T47D (cell line): ENCODE data around the gene ZNF341.
A peak's percentile ranks its signal among the peaks of the same experiment; 100 is the strongest.

Experiments used
- DNase-seq, 2 experiments: peaks; one replicate each; pipeline versions ENCODE4 v3.0.0 to v3.0.0-alpha.2; 2011 to 2012; ENCODE audit warnings: low read depth in 1 of 2, low spot score in 1 of 2
- JUND ChIP-seq: IDR thresholded peaks from 2 replicates; pipeline ENCODE4 v1.6.1; 2012; ENCODE audit warnings: low read depth
- in situ Hi-C: cut with HindIII; loops from 2 replicates; pipeline ENCODE4 v1.10.0; 2016; ENCODE audit warnings: low sequenced_read_pairs, low pct_unique_long_range_greater_than_20kb

ZNF341 gene

DNA sequence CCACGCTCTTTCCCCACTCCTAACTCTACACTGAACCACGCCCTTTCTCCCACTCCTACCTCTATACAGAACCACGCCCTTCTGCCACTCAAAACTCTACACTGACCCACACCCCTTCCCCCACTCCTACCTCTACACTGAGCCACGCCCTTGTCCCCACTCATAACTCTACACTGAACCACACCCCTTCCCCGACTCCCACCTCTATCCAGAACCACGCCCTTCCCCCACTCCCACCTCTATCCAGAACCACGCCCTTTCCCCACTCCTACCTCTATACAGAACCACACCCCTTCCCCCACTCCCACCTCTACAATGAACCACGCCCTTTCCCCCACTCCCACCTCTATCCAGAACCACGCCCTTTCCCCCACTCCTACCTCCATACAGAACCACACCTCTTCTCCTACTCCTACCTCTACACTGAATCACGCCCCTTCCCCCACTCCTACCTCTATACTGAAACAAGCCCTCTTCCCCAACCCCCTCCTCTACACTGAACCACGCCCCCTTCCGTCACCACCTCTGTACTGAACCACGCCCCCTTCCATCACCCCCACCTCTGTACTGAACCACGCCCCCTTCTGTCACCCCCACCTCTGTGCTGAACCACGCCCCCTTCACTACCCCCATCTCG lies 21.8 kb upstream of the ZNF341 start:
- no peak for TF ChIP-seq JUND
- DNase-seq = no peak
- in situ Hi-C loops = no loop called here

GRCh38 chr20:33710681-33711445 lies 20.9 kb upstream of the ZNF341 start:
- in situ Hi-C loops = no loop called here
- no peak for DNase-seq
- TF ChIP-seq JUND = no peak

DNA sequence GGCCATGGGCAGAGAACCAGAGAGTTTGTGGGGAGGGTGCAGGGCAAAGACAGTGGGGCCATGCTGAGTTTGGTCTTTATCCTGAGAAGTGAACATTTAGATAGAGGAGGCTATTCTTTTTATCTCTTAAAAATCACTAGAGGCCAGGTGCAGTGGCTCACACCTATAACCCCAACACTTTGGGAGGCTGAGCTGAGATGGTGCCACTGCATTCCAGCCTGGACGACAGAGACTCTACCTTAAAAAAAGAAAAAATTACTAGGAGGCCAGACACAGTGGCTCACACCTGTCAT lies 20.4 kb upstream of the ZNF341 start:
- no peak for DNase-seq
- in situ Hi-C loops = no loop called here
- no peak for TF ChIP-seq JUND

DNA sequence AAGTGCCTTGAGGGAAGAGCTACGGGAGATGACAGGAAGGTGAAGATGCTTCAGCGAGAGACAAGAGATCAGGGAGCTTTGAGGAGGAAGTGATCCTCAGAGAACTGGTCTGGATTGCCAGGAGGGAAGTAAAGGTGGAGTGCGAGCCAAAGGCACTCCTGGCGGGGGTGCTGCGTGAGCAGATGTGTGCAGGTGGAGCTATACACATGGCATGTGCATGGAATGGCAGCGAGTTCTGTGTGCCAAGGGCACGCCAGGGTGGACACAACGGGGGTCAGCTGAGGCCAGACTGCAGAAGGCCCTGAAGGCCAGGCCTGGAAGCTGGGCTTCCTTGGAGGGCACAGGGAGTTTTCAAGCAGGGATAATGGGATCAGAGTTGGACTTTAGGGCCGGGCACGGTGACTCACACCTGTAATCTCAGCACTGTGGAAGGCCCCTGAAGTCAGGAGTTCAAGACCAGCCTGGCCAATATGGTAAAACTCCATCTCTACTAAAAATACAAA lies 17.9 kb upstream of the ZNF341 start:
- no peak for DNase-seq
- in situ Hi-C loops = no loop called here

GRCh38 chr20:33716498-33716897 lies 15.3 kb upstream of the ZNF341 start:
- TF ChIP-seq JUND = no peak
- in situ Hi-C loops = no loop called here

More for the DNA sequence above, 17.9 kb upstream of the ZNF341 start:
- no peak for TF ChIP-seq JUND

DNA sequence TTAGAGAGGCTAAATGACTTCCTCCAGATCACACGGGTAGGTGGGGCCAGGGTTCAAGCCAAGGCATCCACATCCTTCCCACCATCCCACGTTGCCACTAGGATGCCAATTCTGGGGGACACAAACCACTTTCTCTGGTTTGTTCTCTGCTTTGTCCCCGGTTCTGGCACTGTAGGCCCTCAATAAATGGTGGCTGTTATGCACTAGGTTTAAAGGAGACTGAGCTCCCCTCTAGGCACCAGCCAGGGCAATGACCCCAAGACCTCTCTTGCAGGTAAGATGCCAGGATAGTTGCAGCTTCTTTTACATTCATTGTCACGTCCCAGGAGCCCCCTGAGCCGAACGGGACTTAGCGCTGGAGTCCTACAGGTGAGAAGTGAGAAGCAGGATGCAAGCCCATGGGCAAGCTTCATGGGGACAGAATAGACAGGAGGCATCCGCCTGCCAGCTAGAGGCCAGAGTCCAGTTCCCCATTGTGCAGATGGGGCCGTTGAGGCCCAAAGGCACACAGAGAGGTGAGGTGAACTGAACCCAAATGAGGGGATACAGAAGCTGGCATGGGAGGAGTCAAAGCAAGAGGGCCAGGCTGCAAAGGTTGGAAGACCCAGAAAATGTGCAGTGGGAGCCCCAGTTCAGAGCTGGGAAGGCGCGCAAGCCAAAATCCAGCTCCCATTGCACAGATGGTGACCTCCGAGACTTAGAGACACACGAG lies 12.4 kb upstream of the ZNF341 start:
- peak in 1 of 2 experiments; percentile 39 for DNase-seq
- in situ Hi-C loops = no loop called here
- no peak for TF ChIP-seq JUND

More at GRCh38 chr20:33716498-33716897, 15.3 kb upstream of the ZNF341 start:
- DNase-seq = no peak

- peak; percentile 99 to 100 for DNase-seq
- in situ Hi-C loops = no loop called here
- TF ChIP-seq JUND = no peak
Observed at GRCh38 chr20:33719989-33720709, 11.6 kb upstream of the ZNF341 start, which contains the start of gene PXMP4. PXMP4 (minus strand) TSS chr20:33720310; CDS start chr20:33720207, 103 bp downstream.

DNA sequence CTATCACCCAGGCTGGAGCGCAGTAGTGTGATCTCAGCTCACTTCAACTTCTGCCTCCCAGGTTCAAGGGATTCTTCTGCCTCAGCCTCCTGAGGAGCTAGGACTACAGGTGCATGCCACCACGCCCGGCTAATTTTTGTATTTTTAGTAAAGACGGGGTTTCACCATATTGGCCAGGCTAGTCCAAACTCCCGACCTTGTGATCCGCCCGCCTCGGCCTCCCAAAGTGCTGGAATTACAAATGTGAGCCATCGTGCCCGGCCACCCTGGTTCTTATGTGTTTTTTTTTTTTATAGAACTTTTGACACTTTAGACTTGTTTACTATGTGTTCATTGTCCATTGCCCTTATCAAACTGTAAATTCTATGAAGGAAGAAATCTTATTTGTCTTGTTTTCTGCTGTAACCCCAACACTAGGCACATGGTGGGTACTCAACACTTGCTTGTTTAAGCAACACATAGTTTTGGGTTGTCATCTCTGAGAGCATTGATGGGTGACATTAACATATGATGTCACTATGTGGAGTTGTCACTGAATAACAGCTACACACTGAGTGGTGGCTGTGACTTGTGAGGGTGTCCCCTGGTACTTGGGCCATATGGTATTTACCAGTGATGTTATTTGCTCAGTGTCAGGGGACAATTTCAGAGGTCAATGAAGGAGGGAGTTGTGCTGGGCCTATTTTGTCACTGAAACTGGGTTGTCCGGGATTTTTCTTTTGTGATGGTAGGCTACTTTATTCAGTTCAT lies 10.2 kb upstream of the ZNF341 start:
- in situ Hi-C loops = no loop called here
- no peak for TF ChIP-seq JUND
- no peak for DNase-seq

- DNase-seq = peak in 1 of 2 experiments; percentile 91
- TF ChIP-seq JUND = no peak; the same call in 1 of the 2 replicates
Observed at GRCh38 chr20:33724439-33725094, 7.2 kb upstream of the ZNF341 start.

DNA sequence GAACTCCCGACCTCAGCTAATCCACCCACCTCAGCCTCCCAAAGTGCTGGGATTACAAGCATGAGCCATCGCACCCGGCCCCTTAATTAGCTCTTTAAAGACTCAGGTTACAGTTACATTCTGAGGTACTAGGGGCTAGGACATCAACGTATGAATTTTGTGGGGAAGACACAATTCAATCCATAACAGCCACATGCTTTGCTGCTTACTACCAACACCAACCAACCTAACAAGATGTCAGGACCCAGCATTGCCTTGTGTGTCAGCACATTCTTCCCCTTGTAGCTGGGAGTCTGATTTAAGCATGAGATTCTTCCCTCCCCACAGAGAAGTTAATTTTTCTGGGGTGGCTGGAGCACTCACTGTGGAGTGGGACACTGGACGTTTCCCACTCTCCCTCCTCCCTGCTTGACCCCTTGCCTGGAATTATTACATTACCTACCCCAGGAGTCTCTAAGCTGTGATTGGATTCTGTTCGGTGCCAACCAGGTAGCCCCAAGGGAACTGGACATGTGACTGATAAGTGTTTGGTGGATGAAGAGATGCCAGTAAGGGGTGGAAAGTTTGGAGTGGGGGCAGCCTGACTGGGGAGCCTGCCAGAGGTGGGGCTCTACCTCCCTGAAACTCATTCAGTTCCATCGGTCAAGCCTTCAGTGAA lies 6.1 kb upstream of the ZNF341 start:
- in situ Hi-C loops = no loop called here
- no peak for DNase-seq
- TF ChIP-seq JUND = no peak

More at GRCh38 chr20:33724439-33725094, 7.2 kb upstream of the ZNF341 start:
- in situ Hi-C loops = no loop called here

GRCh38 chr20:33727115-33727479 lies 4.7 kb upstream of the ZNF341 start:
- no peak for DNase-seq
- TF ChIP-seq JUND = no peak
- in situ Hi-C loops = no loop called here
